HFFc6 (cell line): ENCODE data around the gene DDX3X. TPM values are rescaled to one million over a fixed set of nuclear protein-coding genes. Genes with fewer than 3 reads are reported as not detected.

Source experiments
- DNase-seq: peaks from one replicate; pipeline ENCODE4 v3.0.0-alpha.2; 2018
- H3K27ac Mint-ChIP-seq: 2 replicates; pipeline ENCODE4 v1.8.0; 2020; ENCODE audit warnings: mild to moderate bottlenecking, mixed read lengths
- H3K27me3 Mint-ChIP-seq: 2 replicates; pipeline ENCODE4 v1.8.0; 2021; ENCODE audit warnings: mild to moderate bottlenecking, moderate library complexity, mixed read lengths; ENCODE audit not compliant: insufficient read depth
- H3K36me3 Mint-ChIP-seq: 2 replicates; pipeline ENCODE4 v1.8.0; 2021; ENCODE audit warnings: low read depth, mixed read lengths
- H3K4me1 Mint-ChIP-seq: 2 replicates; pipeline ENCODE4 v1.8.0; 2020; ENCODE audit warnings: low read depth, mixed read lengths
- H3K4me3 Mint-ChIP-seq: 2 replicates; pipeline ENCODE4 v1.8.0; 2020; ENCODE audit warnings: mild to moderate bottlenecking, moderate library complexity, mixed read lengths
- H3K9me3 Mint-ChIP-seq: 2 replicates; pipeline ENCODE4 v1.8.0; 2020; ENCODE audit warnings: mild to moderate bottlenecking, mixed read lengths
- total RNA-seq, 6 experiments: library from RNA; stranded (reverse); fragmentation: NEBNext Ultra II Directional; extraction: Animal tissue kit (Norgen Biotek cat#: 25700); gene quantifications; 2 replicates in 1 of 6; 3 replicates in 5 of 6; pipeline ENCODE4 v1.2.3, GENCODE V29; 2021
- TF ChIP-seq, protein P1 (sequence below): fragments of 200-600 bp; sonication (generic); IDR thresholded peaks from 2 replicates; pipeline ENCODE4 v1.5.0; 2021; ENCODE audit warnings: antibody characterized with exemption, mild to moderate bottlenecking

Gene DDX3X
- total RNA-seq, 6 experiments from 2014 or later, result 186 to 228 (median 213) TPM

GRCh38 chrX:41339148-41339547 lies 5.2 kb downstream of the DDX3X start:
- DNase-seq, result no peak
- TF ChIP-seq, protein P1, sequence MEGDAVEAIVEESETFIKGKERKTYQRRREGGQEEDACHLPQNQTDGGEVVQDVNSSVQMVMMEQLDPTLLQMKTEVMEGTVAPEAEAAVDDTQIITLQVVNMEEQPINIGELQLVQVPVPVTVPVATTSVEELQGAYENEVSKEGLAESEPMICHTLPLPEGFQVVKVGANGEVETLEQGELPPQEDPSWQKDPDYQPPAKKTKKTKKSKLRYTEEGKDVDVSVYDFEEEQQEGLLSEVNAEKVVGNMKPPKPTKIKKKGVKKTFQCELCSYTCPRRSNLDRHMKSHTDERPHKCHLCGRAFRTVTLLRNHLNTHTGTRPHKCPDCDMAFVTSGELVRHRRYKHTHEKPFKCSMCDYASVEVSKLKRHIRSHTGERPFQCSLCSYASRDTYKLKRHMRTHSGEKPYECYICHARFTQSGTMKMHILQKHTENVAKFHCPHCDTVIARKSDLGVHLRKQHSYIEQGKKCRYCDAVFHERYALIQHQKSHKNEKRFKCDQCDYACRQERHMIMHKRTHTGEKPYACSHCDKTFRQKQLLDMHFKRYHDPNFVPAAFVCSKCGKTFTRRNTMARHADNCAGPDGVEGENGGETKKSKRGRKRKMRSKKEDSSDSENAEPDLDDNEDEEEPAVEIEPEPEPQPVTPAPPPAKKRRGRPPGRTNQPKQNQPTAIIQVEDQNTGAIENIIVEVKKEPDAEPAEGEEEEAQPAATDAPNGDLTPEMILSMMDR, result no peak
- Mint-ChIP-seq H3K27me3 (peaks cover 7% of the 10 kb centered on the region), H3K36me3 (peaks cover 49% of the 10 kb centered on the region), H3K9me3 (peaks cover 4% of the 10 kb centered on the region), H3K4me3 (peak overlapping the region; percentile 29; the same call in 1 of the 2 replicates), H3K27ac (peak overlapping the region; percentile 10), H3K4me1 (peaks cover 34% of the 10 kb centered on the region)

DNA sequence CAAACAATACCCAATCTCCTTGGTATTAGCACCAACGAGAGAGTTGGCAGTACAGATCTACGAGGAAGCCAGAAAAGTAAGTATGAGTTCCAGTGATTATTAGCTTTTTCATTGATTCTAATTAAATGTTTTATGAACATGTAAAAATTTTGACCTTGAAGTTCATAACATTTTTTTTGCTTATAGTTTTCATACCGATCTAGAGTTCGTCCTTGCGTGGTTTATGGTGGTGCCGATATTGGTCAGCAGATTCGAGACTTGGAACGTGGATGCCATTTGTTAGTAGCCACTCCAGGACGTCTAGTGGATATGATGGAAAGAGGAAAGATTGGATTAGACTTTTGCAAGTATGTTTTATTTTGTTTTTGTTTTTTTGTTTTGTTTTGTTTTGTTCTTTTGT lies 10.1 kb downstream of the DDX3X start:
- Mint-ChIP-seq H3K27ac (no peak overlapping the region), H3K4me3 (no peak overlapping the region), H3K36me3 (peaks cover 37% of the 10 kb centered on the region), H3K27me3 (peaks cover 6% of the 10 kb centered on the region; the same call in 1 of the 2 replicates), H3K9me3 (no peaks in the 10 kb centered on the region; the same call in 1 of the 2 replicates), H3K4me1 (peaks cover 22% of the 10 kb centered on the region)
- TF ChIP-seq, protein P1, result no peak
- DNase-seq, result no peak

GRCh38 chrX:41347186-41347585 lies 13.2 kb downstream of the DDX3X start:
- no peaks in the 10 kb centered on the region; the same call in 1 of the 2 replicates for H3K9me3 Mint-ChIP-seq
- no peak overlapping the region; the same call in 1 of the 2 replicates for H3K27ac Mint-ChIP-seq
- H3K4me1 Mint-ChIP-seq, result peaks cover 44% of the 10 kb centered on the region
- DNase-seq, result no peak
- peaks cover 10% of the 10 kb centered on the region for H3K27me3 Mint-ChIP-seq
- H3K4me3 Mint-ChIP-seq, result no peak overlapping the region; the same call in 1 of the 2 replicates
- H3K36me3 Mint-ChIP-seq, result peaks cover 47% of the 10 kb centered on the region
- TF ChIP-seq, protein P1, result no peak

DNA sequence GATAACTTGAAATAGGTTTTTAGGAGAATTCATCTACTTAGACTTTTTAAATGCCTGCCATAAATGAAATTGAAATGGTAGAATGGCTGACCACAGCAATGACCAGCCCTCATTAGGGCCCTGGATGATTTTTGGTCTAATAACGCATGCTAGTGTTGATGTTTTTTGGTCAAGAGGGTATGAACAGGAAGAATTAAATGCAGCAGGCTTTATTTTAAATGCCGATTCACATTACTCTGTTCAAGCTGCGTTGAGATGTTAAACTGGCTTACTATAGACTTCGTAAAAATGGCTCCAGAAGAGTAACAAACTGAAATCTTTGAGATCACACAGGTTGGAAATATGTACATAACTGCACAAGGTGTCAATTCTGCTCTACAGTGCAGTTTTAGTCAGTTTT lies 14.6 kb downstream of the DDX3X start:
- H3K4me1 Mint-ChIP-seq, result peaks cover 47% of the 10 kb centered on the region
- no peak overlapping the region for H3K27ac Mint-ChIP-seq
- H3K4me3 Mint-ChIP-seq, result no peak overlapping the region
- H3K9me3 Mint-ChIP-seq, result no peaks in the 10 kb centered on the region
- no peak for DNase-seq
- TF ChIP-seq, protein P1, result no peak
- peaks cover 20% of the 10 kb centered on the region for H3K27me3 Mint-ChIP-seq
- peaks cover 41% of the 10 kb centered on the region for H3K36me3 Mint-ChIP-seq

DNA sequence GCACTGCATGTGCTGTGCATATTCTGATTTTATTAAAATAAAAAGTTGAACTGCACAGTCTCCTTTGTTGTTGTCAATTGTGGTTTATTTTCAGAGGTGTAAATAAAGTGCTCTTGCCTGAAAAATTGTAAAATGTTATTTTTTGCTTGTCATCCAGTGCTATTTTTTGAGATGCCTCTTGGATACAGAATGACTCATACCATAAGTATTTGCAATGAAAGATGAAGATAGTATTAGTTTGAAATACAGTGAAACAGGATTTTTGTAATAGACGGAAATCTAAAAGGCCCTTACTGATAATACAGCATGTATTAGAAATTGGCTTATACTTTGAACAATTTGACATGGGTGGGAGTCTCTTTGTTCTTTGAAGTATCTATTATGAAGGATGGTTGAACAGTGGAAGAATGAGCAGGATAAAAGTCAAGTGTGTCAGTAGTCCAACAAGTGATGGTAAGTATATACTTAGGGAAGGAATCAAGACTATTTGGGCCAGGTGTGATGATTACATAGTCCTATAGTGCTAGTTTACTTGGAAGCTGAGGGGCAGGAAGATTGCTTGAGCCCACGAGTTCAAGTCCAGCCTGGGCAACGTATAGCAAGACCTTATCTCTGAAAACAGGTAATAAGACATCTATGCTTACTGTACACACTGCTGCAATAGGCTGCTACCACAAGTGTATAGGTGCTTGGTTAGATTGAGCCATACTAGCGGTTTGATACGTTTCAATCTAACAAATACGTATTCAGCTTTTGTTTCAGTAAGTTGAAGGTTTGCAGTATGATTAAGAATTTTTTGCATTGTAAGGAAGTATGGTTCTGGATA lies 16.4 kb downstream of the DDX3X start:
- H3K9me3 Mint-ChIP-seq, result no peaks in the 10 kb centered on the region
- no peak for DNase-seq
- H3K4me1 Mint-ChIP-seq, result peaks cover 47% of the 10 kb centered on the region
- H3K36me3 Mint-ChIP-seq, result peaks cover 29% of the 10 kb centered on the region
- TF ChIP-seq, protein P1, result no peak
- H3K4me3 Mint-ChIP-seq, result peak overlapping the region; percentile 50
- H3K27me3 Mint-ChIP-seq, result peaks cover 20% of the 10 kb centered on the region
- H3K27ac Mint-ChIP-seq, result peak overlapping the region; percentile 63
